Cardiac atrium fibroblast (primary cell): Measurements from ENCODE around the gene APOA5. TPM values are rescaled to one million over a fixed set of nuclear protein-coding genes. Genes with fewer than 3 reads are reported as not detected.

Source experiments
- total RNA-seq: library from RNA; depleted of rRNA; stranded (reverse); fragments of >200 nt; gene quantifications from 2 replicates; pipeline ENCODE4 v1.2.3, GENCODE V29; 2015

Gene APOA5, protein sequence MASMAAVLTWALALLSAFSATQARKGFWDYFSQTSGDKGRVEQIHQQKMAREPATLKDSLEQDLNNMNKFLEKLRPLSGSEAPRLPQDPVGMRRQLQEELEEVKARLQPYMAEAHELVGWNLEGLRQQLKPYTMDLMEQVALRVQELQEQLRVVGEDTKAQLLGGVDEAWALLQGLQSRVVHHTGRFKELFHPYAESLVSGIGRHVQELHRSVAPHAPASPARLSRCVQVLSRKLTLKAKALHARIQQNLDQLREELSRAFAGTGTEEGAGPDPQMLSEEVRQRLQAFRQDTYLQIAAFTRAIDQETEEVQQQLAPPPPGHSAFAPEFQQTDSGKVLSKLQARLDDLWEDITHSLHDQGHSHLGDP
- not detected in 2 replicates for total RNA-seq

DNA sequence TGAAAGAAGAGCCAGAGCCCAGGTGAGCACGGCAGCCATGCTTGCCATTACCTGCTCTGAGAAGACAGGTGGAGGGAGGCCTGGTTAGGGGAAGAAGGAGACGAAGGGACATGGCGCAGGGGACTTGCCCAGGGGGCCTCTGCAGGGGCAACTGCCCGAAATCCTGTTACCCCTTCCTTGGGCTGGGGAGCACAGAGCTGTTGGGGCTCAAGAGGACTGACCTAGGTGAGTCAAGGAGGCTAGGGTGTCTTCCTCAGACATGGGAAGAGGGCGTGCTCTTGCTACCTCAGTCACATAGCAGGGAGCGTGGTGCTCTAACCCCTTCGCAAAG, at the start of gene APOA5:
Gene APOA5 (minus strand): TSS at position 67 of the 331 bp plus-strand sequence. CDS start 19 bp downstream, at position 48.

DNA sequence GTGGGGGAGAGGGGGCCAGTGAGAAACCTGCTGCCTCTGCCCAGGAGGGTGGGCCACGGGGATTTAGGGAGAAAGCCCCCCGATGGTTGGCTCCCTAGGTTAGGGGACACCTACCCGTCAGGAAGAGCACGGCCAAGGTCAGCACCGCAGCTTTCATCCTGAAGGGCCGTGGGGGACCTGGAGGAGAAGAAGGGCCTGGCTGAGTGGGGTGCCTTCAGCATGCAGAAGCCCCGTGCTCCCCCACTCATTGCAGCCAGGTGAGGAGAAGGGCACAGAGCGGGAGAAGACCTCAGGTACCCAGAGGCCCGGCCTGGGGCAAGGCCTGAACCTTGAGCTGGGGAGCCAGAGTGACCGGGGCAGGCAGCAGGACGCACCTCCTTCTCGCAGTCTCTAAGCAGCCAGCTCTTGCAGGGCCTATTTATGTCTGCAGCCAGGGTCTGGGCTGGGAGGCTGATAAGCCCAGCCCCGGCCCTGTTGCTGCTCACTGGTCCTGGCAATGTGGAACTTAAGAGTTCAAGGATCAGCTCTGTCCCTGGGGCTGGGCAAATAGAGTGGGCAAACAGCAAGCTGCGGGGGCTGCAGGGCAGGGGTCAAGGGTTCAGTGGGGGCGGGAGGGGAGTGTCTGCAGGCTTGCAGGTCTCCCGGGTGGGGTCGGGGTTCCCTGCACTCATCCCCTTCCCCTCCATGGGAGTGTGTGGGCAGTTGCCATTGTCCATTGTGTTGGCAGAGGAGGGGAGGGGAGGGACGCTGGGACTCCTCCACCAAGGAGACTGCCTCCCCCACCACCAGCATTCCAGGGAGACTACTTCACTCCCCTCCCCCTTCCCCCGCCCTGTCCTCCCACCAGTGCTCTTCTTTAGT, 45.8 kb upstream of the APOA5 start, which contains the start of gene APOA1:
Gene APOA1 (minus strand): TSS at position 392 of the 861 bp plus-strand sequence. CDS start 235 bp downstream, at position 157.

DNA sequence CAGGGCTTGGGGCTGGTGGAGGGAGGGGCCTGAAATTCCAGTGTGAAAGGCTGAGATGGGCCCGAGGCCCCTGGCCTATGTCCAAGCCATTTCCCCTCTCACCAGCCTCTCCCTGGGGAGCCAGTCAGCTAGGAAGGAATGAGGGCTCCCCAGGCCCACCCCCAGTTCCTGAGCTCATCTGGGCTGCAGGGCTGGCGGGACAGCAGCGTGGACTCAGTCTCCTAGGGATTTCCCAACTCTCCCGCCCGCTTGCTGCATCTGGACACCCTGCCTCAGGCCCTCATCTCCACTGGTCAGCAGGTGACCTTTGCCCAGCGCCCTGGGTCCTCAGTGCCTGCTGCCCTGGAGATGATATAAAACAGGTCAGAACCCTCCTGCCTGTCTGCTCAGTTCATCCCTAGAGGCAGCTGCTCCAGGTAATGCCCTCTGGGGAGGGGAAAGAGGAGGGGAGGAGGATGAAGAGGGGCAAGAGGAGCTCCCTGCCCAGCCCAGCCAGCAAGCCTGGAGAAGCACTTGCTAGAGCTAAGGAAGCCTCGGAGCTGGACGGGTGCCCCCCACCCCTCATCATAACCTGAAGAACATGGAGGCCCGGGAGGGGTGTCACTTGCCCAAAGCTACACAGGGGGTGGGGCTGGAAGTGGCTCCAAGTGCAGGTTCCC, 38.0 kb upstream of the APOA5 start, which contains the start of gene APOC3:
Gene APOC3 (plus strand): TSS at position 383 of the 659 bp plus-strand sequence. CDS start 676 bp downstream, outside the sequence.

DNA sequence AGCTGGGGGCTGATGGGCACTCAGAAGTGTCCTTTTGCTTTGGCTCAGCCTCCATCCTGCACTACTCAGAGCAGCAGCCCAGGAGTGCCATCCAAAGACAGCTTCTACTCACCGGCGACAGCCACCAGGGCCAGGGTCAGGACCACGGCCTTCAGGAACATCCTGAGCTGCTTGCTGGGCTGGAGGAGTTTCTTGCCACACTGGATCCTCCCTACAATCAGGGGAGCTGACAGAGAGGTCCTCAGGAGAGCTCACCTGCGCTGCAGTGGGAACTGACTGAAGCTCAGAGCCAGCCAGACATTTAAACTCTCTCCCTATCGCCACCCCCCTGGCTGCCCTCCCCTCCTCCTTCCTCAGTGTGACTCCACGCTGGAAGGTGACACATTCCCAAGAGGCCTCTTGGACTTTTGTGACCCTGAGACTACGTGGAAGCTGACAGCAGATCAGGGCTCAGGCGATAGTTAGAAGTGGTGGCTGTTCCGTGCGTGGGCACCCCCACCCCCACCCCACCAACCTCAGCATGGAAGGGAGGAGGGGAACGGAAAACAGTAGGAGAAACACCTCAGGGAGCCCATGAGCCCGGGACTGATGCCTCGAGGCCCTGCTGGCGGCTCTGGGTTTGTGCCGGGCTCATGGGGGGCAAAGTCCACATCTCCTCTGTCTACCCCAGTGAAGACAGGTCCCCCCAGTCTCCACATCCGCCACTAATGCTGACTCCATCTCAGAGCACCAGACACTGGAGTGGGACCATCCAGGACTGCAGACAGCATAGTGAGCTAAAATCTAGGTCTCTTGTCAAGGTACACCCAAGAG, 31.6 kb upstream of the APOA5 start, which contains the start of gene APOA4:
Gene APOA4 (minus strand): TSS at position 274 of the 813 bp plus-strand sequence. CDS start 113 bp downstream, at position 161.

DNA sequence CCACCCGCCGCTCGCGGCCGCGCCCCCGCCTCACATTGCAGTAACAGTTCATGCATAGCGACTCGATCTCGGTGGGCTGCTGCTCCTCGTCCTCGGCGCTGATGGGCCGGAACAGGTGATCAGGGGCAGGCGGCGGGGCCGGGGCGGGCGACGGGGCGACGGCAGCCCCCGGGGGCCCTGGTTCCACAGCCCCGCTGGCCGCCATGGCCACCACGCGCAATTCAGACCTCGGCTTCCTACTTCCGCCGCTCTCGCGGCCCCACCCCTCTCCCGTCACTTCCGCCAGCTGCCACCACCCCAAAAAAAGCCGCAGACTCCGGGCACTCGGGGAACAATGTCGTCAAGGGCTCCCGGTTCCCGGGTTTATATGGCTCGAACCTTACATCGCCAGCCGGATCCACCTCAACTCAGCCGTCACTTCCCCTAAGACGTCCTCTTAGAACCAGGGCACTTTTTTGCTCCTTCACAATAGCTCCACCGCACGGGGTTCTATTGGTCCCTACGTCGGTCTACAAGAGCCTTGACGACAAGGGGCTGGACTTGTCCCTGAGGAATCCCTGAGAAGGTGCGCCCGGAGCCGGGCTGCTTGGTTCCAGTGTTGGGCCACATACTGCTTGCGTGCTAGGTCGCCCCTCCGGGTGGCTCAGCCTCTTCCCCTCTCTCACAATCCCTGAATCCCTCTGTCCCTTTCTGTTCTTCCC, 3.7 kb downstream of the APOA5 start, which contains the start of gene ZPR1:
Gene ZPR1 (minus strand): TSS at position 238 of the 701 bp plus-strand sequence. CDS start 33 bp downstream, at position 205.

DNA sequence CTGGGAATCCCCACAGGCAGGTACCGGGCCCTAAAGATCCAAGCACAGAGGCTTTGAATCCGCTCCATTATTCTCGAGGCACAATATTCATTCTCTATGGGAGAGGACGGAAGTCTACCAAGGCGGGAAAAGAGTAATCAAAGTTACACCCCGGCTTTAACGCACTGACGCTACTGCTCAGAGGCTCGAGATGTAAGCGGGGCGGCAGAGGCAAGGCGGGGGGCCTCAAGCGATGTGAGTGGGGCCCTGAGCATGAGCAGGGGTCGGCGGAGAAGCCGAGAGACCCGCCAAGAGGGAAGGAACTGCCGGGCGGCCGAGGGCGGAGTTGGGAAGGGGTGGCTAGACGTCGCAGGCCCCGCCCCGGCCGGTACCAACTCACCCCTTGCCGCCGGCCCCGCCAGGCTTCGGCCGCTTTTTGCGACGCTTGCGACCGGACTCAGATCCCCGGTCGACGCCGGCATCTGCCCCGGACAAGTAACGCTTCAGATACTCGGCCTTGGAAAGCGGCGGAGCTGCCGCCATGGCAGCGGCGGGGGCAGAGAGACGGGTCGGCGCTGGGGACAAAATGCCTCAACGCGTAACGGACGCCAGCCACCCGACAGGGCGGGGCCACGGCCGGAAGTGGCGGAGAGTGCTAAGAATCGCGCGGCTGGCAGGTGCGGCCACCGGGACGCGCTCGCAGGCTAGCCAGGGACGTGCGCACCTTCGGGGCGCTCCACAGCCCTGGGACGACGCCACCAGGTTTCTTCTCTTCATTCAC, 19.1 kb downstream of the APOA5 start, which contains the start of gene BUD13:
Gene BUD13 (minus strand): TSS at position 545 of the 760 bp plus-strand sequence. CDS start 23 bp downstream, at position 522.

Other genes starting within 250 kb of the APOA5 start
- gene BUD13, start 18.9 kb downstream of the APOA5 start, total RNA-seq = 7.8 and 10.7 TPM in 2 replicates
- gene ZPR1, start 3.9 kb downstream of the APOA5 start, total RNA-seq = 20.8 and 43.6 TPM in 2 replicates
- gene APOA4, start 31.4 kb upstream of the APOA5 start, total RNA-seq = not detected in 2 replicates
- gene APOC3, start 38.0 kb upstream of the APOA5 start, total RNA-seq = not detected in 2 replicates
- 2.3 TPM in 1 of 2 replicates, not detected in the other for gene APOA1, start 45.7 kb upstream of the APOA5 start, total RNA-seq